Activated CD8-positive, alpha-beta T cell treated with anti-CD3 and anti-CD28 coated beads for 36 hours (primary cell): ENCODE measurements around the gene MACROD2. TPM values are rescaled to one million over a fixed set of nuclear protein-coding genes. Genes with fewer than 3 reads are reported as not detected.

ENCODE experiments used
- ATAC-seq: fragments of 200-7000 bp; cut with Tn5 transposase; one replicate; pipeline ENCODE4 v1.10.0; 2021; ENCODE audit warnings: mild to moderate bottlenecking, moderate library complexity
- CTCF ChIA-PET: fragments of 350-600 bp; sonication (Branson Sonifier 250); formaldehyde crosslinking; loops from one replicate; lab custom pipeline; 2021; ENCODE audit warnings: antibody characterized with exemption; lab: Charles Lee
- POLR2A ChIA-PET: fragments of 350-600 bp; sonication (Branson Sonifier 250); formaldehyde crosslinking; loops from one replicate; lab custom pipeline; 2021; ENCODE audit warnings: antibody characterized with exemption; lab: Charles Lee
- DNase-seq: peaks from one replicate; pipeline ENCODE4 v3.0.0-alpha.2; 2020
- H3K27ac Mint-ChIP-seq: one replicate; pipeline ENCODE4 v1.8.0; 2021; ENCODE audit warnings: mild to moderate bottlenecking, mixed read lengths
- H3K27me3 Mint-ChIP-seq: one replicate; pipeline ENCODE4 v1.8.0; 2021; ENCODE audit warnings: mixed read lengths
- H3K36me3 Mint-ChIP-seq: one replicate; pipeline ENCODE4 v1.8.0; 2021; ENCODE audit warnings: low read depth, mixed read lengths
- H3K4me1 Mint-ChIP-seq: one replicate; pipeline ENCODE4 v1.8.0; 2021; ENCODE audit warnings: low read depth, mixed read lengths
- H3K4me3 Mint-ChIP-seq: one replicate; pipeline ENCODE4 v1.8.0; 2021; ENCODE audit warnings: mild to moderate bottlenecking, moderate library complexity, mixed read lengths
- H3K9me3 Mint-ChIP-seq: one replicate; pipeline ENCODE4 v1.8.0; 2021; ENCODE audit warnings: mixed read lengths
- CTCF ChIP-seq: fragments of 200-600 bp; IDR thresholded peaks from one replicate; pipeline ENCODE4 v1.8.0; 2022; ENCODE audit warnings: antibody characterized with exemption, mild to moderate bottlenecking
- intact Hi-C: fragments of 100-400 bp; cut with micrococcal nuclease; formaldehyde crosslinking; loops from one replicate; pipeline ENCODE4 v1.10.0; 2022
- total RNA-seq, 2 experiments: library from RNA; stranded (reverse); gene quantifications; one replicate each; pipeline ENCODE4 v1.2.3, GENCODE V29; 2021

The MACROD2 gene
- total RNA-seq, 2 experiments from 2014 or later = not detected

DNA sequence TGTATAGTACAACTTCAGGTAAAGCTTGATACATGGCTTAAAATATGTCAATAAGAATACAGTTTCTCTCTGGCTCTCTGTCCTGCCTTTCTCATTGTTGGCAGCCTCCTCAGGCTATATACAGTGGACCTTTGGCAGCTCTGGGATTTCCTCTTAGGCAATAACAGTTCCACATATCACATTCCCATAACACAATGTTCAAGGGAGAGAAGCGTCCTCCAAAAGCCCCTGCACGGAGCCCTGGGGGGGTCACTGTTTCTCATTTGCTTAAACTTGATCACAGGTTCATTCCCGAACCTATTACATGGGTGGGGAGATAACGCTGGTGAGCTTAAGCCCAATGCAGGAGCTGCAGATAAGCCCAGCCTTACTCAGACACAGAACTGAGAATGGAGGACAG lies 346.5 kb downstream of the MACROD2 start:
- H3K27me3 Mint-ChIP-seq = no peaks in the 10 kb centered on the region
- H3K36me3 Mint-ChIP-seq = no peaks in the 10 kb centered on the region
- POLR2A ChIA-PET = no interaction called here
- CTCF ChIA-PET = no interaction called here
- no peak overlapping the region for H3K27ac Mint-ChIP-seq
- intact Hi-C loops = no loop called here
- DNase-seq (no peak), ATAC-seq (no peak)
- no peaks in the 10 kb centered on the region for H3K4me1 Mint-ChIP-seq
- no peak for TF ChIP-seq CTCF
- peaks cover 2% of the 10 kb centered on the region for H3K9me3 Mint-ChIP-seq
- H3K4me3 Mint-ChIP-seq = no peak overlapping the region

- no peaks in the 10 kb centered on the region for H3K27me3 Mint-ChIP-seq
- H3K9me3 Mint-ChIP-seq = peaks cover 2% of the 10 kb centered on the region
- CTCF ChIA-PET = no interaction called here
- H3K27ac Mint-ChIP-seq = no peak overlapping the region
- no peaks in the 10 kb centered on the region for H3K36me3 Mint-ChIP-seq
- intact Hi-C loops = no loop called here
- no peaks in the 10 kb centered on the region for H3K4me1 Mint-ChIP-seq
- TF ChIP-seq CTCF = no peak
- no peak for DNase-seq
- no peak overlapping the region for H3K4me3 Mint-ChIP-seq
- ATAC-seq = no peak
- POLR2A ChIA-PET = no interaction called here
These were observed 347.6 kb downstream of the MACROD2 start for GRCh38 chr20:14342918-14343317.

DNA sequence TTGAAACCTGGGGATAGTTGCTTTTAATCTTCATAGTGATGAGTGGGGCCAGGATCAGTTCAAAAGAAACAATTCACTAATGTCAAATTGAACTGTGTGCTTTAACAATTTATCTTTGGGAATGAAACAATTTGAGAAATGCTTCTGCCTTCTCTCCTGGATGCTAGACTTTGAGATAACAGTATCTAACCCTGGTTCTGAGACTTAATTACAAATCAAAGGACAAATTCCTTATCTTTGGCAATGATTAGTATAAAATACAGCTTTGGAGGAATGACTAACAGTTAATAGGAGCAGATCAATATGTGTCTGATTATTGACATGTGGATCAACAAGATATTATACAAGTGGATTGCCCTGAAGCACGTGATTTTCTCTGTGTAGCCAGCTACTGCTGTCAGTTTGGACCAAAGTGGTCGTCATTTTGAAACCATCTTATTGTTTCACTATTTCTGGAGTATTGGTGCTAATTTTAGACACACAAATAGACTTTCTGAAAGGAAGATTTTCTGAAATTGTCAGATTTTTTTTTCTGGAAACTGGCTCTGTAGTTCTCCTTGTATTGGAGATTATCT lies 348.3 kb downstream of the MACROD2 start:
- intact Hi-C loops = no loop called here
- CTCF ChIA-PET = no interaction called here
- TF ChIP-seq CTCF = no peak
- POLR2A ChIA-PET = no interaction called here
- Mint-ChIP-seq H3K36me3 (no peaks in the 10 kb centered on the region), H3K4me3 (no peak overlapping the region), H3K4me1 (no peaks in the 10 kb centered on the region), H3K27ac (no peak overlapping the region), H3K9me3 (peaks cover 2% of the 10 kb centered on the region), H3K27me3 (no peaks in the 10 kb centered on the region)
- no peak for ATAC-seq
- DNase-seq = no peak

- ChIA-PET CTCF (no interaction called here), POLR2A (no interaction called here)
- ATAC-seq (no peak), DNase-seq (no peak)
- intact Hi-C loops = no loop called here
- H3K4me3 Mint-ChIP-seq = no peak overlapping the region
- no peaks in the 10 kb centered on the region for H3K27me3 Mint-ChIP-seq
- H3K9me3 Mint-ChIP-seq = peaks cover 2% of the 10 kb centered on the region
- H3K36me3 Mint-ChIP-seq = no peaks in the 10 kb centered on the region
- H3K4me1 Mint-ChIP-seq = no peaks in the 10 kb centered on the region
- TF ChIP-seq CTCF = no peak
- no peak overlapping the region for H3K27ac Mint-ChIP-seq
These were observed 349.4 kb downstream of the MACROD2 start for GRCh38 chr20:14344746-14345145.

DNA sequence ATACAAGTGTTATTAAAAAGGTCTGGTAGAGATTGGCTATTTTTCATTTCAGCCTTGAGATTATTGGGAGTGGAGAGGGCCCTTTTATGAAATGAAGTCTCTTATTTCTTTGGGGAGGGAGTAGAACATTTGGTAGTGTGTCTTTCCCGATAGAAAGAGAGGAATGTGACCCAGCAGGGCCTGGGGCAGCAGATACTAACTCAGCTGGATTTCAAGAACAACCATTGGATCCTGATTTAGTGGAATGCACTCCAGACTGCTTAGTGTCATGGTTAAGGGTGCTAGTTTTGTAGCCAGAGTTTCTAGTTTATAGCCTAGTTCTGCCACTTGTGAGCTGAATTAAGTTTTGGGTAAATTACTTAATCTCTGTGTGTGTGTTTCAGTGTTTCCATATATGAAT lies 360.5 kb downstream of the MACROD2 start:
- no peak for ATAC-seq
- no peak for TF ChIP-seq CTCF
- CTCF ChIA-PET = no interaction called here

More for the DNA sequence above, 360.5 kb downstream of the MACROD2 start:
- Mint-ChIP-seq H3K9me3 (peaks cover 4% of the 10 kb centered on the region), H3K4me3 (no peak overlapping the region), H3K27me3 (no peaks in the 10 kb centered on the region), H3K36me3 (no peaks in the 10 kb centered on the region), H3K4me1 (no peaks in the 10 kb centered on the region), H3K27ac (no peak overlapping the region)
- no peak for DNase-seq
- intact Hi-C loops = loop anchor here (2.0 kb wide), 1 partner anchor 19 kb away; the partner anchor contains the start of gene FLRT3
- POLR2A ChIA-PET = no interaction called here
